OCI-LY1 (cell line): ENCODE data around the gene ARMH3.

ENCODE experiments used
- H2AFZ ChIP-seq: fragments of 200-600 bp; sonication (generic), shearing (Covaris generic); 2 replicates; pipeline ENCODE4 v1.6.0; 2014; ENCODE audit warnings: antibody characterized with exemption, mild to moderate bottlenecking, low read length
- H3F3A ChIP-seq: fragments of 200-600 bp; sonication (generic), shearing (Covaris generic); 2 replicates; pipeline ENCODE4 v1.6.0; 2014; ENCODE audit warnings: mild to moderate bottlenecking, antibody characterized with exemption, low read length, moderate library complexity; ENCODE audit not compliant: insufficient read depth
- H3K27ac ChIP-seq: fragments of 200-600 bp; sonication (generic); 2 replicates; pipeline ENCODE4 v1.5.1; 2014; ENCODE audit warnings: low read length, mixed run types, mild to moderate bottlenecking, low read depth; ENCODE audit not compliant: poor library complexity, severe bottlenecking
- H3K27me3 ChIP-seq: fragments of 200-600 bp; sonication (generic); 2 replicates; pipeline ENCODE4 v1.6.0; 2014; ENCODE audit warnings: antibody characterized with exemption, mild to moderate bottlenecking, low read length, moderate library complexity; ENCODE audit not compliant: insufficient read depth
- H3K36me3 ChIP-seq: fragments of 200-600 bp; sonication (generic); 2 replicates; pipeline ENCODE4 v1.6.1; 2014; ENCODE audit warnings: mild to moderate bottlenecking, antibody characterized with exemption, low read length, moderate library complexity, mixed read lengths; ENCODE audit not compliant: insufficient read depth
- H3K4me1 ChIP-seq: fragments of 200-600 bp; sonication (generic); 2 replicates; pipeline ENCODE4 v1.5.1; 2014; ENCODE audit warnings: mild to moderate bottlenecking, low read length, moderate library complexity; ENCODE audit not compliant: insufficient read depth, severe bottlenecking
- H3K4me2 ChIP-seq: fragments of 200-600 bp; sonication (generic), shearing (Covaris generic); 2 replicates; pipeline ENCODE4 v1.6.1; 2014; ENCODE audit warnings: low read length
- H3K4me3 ChIP-seq: fragments of 200-600 bp; sonication (generic); 2 replicates; pipeline ENCODE4 v1.5.1; 2014; ENCODE audit warnings: low read length, low read depth, mild to moderate bottlenecking, mixed read lengths; ENCODE audit not compliant: poor library complexity, severe bottlenecking
- H3K79me2 ChIP-seq: fragments of 200-600 bp; shearing (Covaris generic); 2 replicates; pipeline ENCODE4 v1.6.1; 2016; ENCODE audit warnings: mixed run types, low read length, mixed read lengths; ENCODE audit not compliant: insufficient read depth
- H3K9ac ChIP-seq: fragments of 200-600 bp; sonication (generic), shearing (Covaris generic); 2 replicates; pipeline ENCODE4 v1.6.1; 2014; ENCODE audit warnings: mild to moderate bottlenecking, low read length, mixed read lengths
- H3K9me2 ChIP-seq: fragments of 200-600 bp; sonication (generic), shearing (Covaris generic); 2 replicates; pipeline ENCODE4 v1.6.1; 2014; ENCODE audit warnings: low read depth, mild to moderate bottlenecking, low read length, mixed read lengths
- H3K9me3 ChIP-seq: fragments of 200-600 bp; shearing (Covaris generic); 2 replicates; pipeline ENCODE4 v1.6.1; 2014; ENCODE audit warnings: low read length, mixed read lengths
- H4K20me1 ChIP-seq: fragments of 200-600 bp; sonication (generic), shearing (Covaris generic); 2 replicates; pipeline ENCODE4 v1.6.0; 2016; ENCODE audit warnings: mild to moderate bottlenecking, low read length; ENCODE audit not compliant: insufficient read depth
- CTCF ChIP-seq: fragments of 200-600 bp; sonication (generic), shearing (Covaris generic); IDR thresholded peaks from 2 replicates; pipeline ENCODE4 v1.5.1; 2017; ENCODE audit warnings: mild to moderate bottlenecking, antibody characterized with exemption, low read length, moderate library complexity, mixed read lengths
- EZH2 ChIP-seq: fragments of 200-600 bp; sonication (generic), shearing (Covaris generic); IDR thresholded peaks from 2 replicates; pipeline ENCODE4 v1.8.0; 2017; ENCODE audit warnings: borderline replicate concordance, mixed run types, mild to moderate bottlenecking, antibody characterized with exemption, low read length, moderate library complexity, mixed read lengths

Gene ARMH3

GRCh38 chr10:101834341-101834740 lies 221.6 kb downstream of the ARMH3 start:
- Histone ChIP-seq H3K79me2 (no peaks in the 10 kb centered on the region), H3K4me2 (no peak overlapping the region), H3K9me3 (no peaks in the 10 kb centered on the region), H3K9ac (no peak overlapping the region), H4K20me1 (no peaks in the 10 kb centered on the region), H3F3A (0 out of 2 replicates have a peak, but pooled peaks cover 4% of the 10 kb centered on the region), H3K9me2 (no peaks in the 10 kb centered on the region), H3K4me3 (no peak overlapping the region), H3K36me3 (no peaks in the 10 kb centered on the region), H3K27ac (no peak overlapping the region), H2AFZ (no peak overlapping the region), H3K4me1 (peaks cover 20% of the 10 kb centered on the region), H3K27me3 (no peaks in the 10 kb centered on the region)
- TF ChIP-seq CTCF (no peak), EZH2 (no peak)

- no peak overlapping the region for H3K9ac ChIP-seq
- no peak overlapping the region for H3K4me3 ChIP-seq
- no peaks in the 10 kb centered on the region for H3K79me2 ChIP-seq
- H3K4me1 ChIP-seq, result peaks cover 25% of the 10 kb centered on the region
- no peak overlapping the region for H2AFZ ChIP-seq
- 0 out of 2 replicates have a peak, but pooled peaks cover 4% of the 10 kb centered on the region for H3F3A ChIP-seq
- no peak for TF ChIP-seq EZH2
- no peak for TF ChIP-seq CTCF
- no peak overlapping the region for H3K4me2 ChIP-seq
- H3K27ac ChIP-seq, result no peak overlapping the region
- H3K36me3 ChIP-seq, result no peaks in the 10 kb centered on the region
- no peaks in the 10 kb centered on the region for H3K9me2 ChIP-seq
- H3K9me3 ChIP-seq, result no peaks in the 10 kb centered on the region
- no peaks in the 10 kb centered on the region for H3K27me3 ChIP-seq
- no peaks in the 10 kb centered on the region for H4K20me1 ChIP-seq
Measured at GRCh38 chr10:101833466-101833865, 222.5 kb downstream of the ARMH3 start.

- H3F3A ChIP-seq, result 0 out of 2 replicates have a peak, but pooled peaks cover 4% of the 10 kb centered on the region
- TF ChIP-seq CTCF (no peak), EZH2 (no peak)
- H2AFZ ChIP-seq, result no peak overlapping the region
- no peak overlapping the region for H3K4me3 ChIP-seq
- H4K20me1 ChIP-seq, result no peaks in the 10 kb centered on the region
- H3K9ac ChIP-seq, result no peak overlapping the region
- H3K9me3 ChIP-seq, result no peaks in the 10 kb centered on the region
- H3K27ac ChIP-seq, result no peak overlapping the region
- no peaks in the 10 kb centered on the region for H3K79me2 ChIP-seq
- no peak overlapping the region for H3K4me2 ChIP-seq
- H3K4me1 ChIP-seq, result peaks cover 25% of the 10 kb centered on the region
- no peaks in the 10 kb centered on the region for H3K9me2 ChIP-seq
- no peaks in the 10 kb centered on the region for H3K36me3 ChIP-seq
- no peaks in the 10 kb centered on the region for H3K27me3 ChIP-seq
Measured at GRCh38 chr10:101832325-101832771, 223.6 kb downstream of the ARMH3 start.
